Type B pancreatic cell (in vitro differentiated cells): ENCODE measurements around the gene HOXB5. TPM values are rescaled to one million over a fixed set of nuclear protein-coding genes. Genes with fewer than 3 reads are reported as not detected.

Experiments used
- DNase-seq: peaks from one replicate; pipeline ENCODE4 v3.0.0; 2021; ENCODE audit warnings: mixed read lengths; ENCODE audit not compliant: unreplicated experiment; ENCODE audit errors: extremely low spot score
- H3K27ac Mint-ChIP-seq: 2 replicates; pipeline ENCODE4 v1.8.0; 2021; ENCODE audit warnings: mild to moderate bottlenecking, mixed read lengths
- H3K27me3 Mint-ChIP-seq: 2 replicates; pipeline ENCODE4 v1.8.0; 2021; ENCODE audit warnings: mixed read lengths
- H3K36me3 Mint-ChIP-seq: 2 replicates; pipeline ENCODE4 v1.8.0; 2021; ENCODE audit warnings: mixed read lengths
- H3K4me1 Mint-ChIP-seq: one replicate; pipeline ENCODE4 v1.8.0; 2021; ENCODE audit warnings: mixed read lengths; ENCODE audit not compliant: unreplicated experiment
- H3K4me3 Mint-ChIP-seq: 2 replicates; pipeline ENCODE4 v1.8.0; 2021; ENCODE audit warnings: mild to moderate bottlenecking, mixed read lengths
- H3K9me3 Mint-ChIP-seq: 2 replicates; pipeline ENCODE4 v1.8.0; 2021; ENCODE audit warnings: mixed read lengths
- total RNA-seq: library from RNA; stranded (reverse); gene quantifications from 2 replicates; pipeline ENCODE4 v1.2.1, GENCODE V29; 2021; ENCODE audit warnings: low replicate concordance
- TF ChIP-seq, protein P1 (sequence below): fragments of 200-600 bp; sonication (generic); conservative IDR thresholded peaks from 2 replicates; pipeline ENCODE4 v1.5.0; 2021; ENCODE audit warnings: antibody characterized with exemption, mild to moderate bottlenecking

The HOXB5 gene
- total RNA-seq, 1 donor from 2014 or later, result 20.8 TPM

DNA sequence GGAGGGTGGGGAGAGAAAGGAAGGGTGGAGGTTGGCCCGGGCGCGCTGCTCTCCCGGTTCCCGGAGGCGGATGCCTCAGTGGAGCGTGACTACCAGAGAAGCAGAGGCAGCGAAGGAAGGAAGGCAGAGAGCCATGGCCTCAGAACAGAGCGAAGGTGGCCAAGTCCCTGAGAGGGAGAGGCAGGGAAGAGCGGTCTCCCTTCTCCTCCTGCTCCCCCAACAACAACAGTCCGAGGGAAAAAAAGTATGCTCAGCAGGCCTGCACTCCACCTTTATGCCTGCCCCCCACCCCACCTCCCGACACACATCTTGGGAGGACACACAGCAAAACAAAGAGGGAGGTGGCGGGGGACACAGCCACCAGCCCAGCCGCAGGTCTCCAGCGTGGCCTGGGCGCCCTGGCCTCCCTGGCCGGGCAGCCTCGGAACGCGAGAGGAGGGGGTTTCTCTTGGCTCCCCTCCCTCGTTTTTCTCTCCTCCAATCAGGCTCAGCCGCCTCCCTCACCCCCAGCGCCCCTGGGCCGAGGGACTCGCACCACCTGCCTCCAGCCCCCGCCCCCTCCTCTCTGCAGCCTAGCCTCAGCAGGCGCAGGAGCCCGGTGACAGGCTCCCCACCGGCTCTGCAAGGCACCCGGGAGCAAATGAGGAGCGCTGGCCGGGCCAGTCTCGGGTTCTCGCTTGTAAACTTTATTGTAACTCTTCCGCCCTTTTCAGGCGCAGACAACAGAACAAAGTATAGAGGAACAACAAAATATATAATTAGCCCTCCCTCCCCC, 18.3 kb upstream of the HOXB5 start:
- no peak for DNase-seq
- H3K4me1 Mint-ChIP-seq, result peaks cover 27% of the 10 kb centered on the region
- peaks cover 5% of the 10 kb centered on the region for H3K36me3 Mint-ChIP-seq
- H3K9me3 Mint-ChIP-seq, result no peaks in the 10 kb centered on the region
- peak overlapping the region; percentile 92 for H3K4me3 Mint-ChIP-seq
- H3K27ac Mint-ChIP-seq, result peak overlapping the region; percentile 92
- TF ChIP-seq, protein P1, sequence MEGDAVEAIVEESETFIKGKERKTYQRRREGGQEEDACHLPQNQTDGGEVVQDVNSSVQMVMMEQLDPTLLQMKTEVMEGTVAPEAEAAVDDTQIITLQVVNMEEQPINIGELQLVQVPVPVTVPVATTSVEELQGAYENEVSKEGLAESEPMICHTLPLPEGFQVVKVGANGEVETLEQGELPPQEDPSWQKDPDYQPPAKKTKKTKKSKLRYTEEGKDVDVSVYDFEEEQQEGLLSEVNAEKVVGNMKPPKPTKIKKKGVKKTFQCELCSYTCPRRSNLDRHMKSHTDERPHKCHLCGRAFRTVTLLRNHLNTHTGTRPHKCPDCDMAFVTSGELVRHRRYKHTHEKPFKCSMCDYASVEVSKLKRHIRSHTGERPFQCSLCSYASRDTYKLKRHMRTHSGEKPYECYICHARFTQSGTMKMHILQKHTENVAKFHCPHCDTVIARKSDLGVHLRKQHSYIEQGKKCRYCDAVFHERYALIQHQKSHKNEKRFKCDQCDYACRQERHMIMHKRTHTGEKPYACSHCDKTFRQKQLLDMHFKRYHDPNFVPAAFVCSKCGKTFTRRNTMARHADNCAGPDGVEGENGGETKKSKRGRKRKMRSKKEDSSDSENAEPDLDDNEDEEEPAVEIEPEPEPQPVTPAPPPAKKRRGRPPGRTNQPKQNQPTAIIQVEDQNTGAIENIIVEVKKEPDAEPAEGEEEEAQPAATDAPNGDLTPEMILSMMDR, result no peak
- H3K27me3 Mint-ChIP-seq, result peaks cover 90% of the 10 kb centered on the region

DNA sequence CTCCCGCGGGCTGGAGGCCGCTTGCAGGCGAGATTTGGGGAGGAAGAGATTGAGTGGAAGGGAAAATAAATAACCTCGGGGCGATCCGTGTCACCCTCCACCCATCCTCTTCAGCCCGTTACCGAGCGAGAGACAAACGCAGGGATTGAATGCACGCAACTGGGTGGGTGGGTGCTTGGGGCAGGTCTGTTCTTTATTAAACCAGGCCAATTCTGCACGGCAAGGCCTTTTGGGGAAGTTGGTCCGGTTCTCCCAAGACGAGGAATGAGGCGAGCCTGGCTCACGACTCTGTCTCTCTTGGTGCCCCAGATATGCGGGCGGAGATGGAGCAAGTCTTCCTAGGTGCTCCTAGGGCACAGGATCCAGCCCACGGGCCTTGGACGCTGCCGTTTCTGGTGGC, 17.6 kb upstream of the HOXB5 start:
- Mint-ChIP-seq H3K36me3 (peaks cover 10% of the 10 kb centered on the region), H3K27ac (peak overlapping the region; percentile 90), H3K4me3 (peak overlapping the region; percentile 92), H3K4me1 (peaks cover 24% of the 10 kb centered on the region), H3K27me3 (peaks cover 90% of the 10 kb centered on the region), H3K9me3 (no peaks in the 10 kb centered on the region)
- DNase-seq, result no peak
- TF ChIP-seq, protein P1, result no peak

DNA sequence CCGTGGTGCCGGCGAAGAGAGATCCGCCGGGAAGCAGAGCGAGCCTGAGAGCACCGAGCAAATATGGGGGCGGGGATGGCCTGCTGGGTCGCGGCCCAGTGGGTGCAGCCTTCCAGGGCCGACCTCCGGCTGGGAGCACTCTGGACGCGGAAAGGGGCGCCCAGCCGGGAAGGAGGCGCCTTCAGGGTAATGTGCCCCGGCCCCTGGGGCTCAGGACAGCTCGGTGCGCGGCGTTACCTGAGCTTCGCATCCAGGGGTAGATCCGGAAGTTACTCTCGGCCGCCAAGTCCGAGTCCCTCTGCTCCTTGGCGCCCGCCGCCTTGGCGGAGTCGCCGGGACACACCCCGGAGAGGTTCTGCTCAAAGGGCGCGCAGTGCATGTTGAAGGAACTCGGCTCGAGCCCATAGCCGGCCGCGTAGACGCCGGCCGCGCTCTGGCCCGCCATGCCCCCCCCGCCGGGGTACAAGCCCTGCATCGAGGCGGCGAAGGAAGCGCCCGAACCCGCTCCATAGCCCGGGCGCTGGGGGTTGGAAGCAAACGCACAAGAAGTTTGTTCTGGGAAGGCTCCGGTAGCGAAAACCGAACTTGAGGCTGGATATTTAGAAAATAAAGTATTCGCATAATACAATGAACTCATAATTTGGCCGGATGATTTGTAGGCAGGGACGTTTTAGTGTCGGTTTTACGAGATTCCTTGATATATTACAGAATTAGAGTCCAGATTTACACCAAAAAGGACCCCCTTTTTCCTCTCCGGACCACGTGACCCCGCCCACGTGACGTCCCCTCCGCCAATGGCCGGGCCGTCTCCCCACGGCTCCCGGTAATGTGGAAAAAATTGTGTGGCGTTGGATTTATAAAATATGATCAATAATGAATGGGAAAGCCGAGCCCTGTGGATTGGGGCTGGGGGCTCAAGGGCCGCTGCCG, 17.0 kb upstream of the HOXB5 start, which contains the start of gene HOXB7:
HOXB7 (minus strand) TSS at position 736 of the 930 bp plus-strand sequence; CDS start at position 637, 99 bp downstream.
- Mint-ChIP-seq H3K36me3 (peaks cover 10% of the 10 kb centered on the region), H3K4me3 (peak within 1 kb of the TSS; percentile 92), H3K4me1 (peaks cover 24% of the 10 kb centered on the region), H3K27me3 (peaks cover 90% of the 10 kb centered on the region), H3K9me3 (no peaks in the 10 kb centered on the region), H3K27ac (peak within 1 kb of the TSS; percentile 92)
- no peak for DNase-seq
- TF ChIP-seq, protein P1, result no peak

DNA sequence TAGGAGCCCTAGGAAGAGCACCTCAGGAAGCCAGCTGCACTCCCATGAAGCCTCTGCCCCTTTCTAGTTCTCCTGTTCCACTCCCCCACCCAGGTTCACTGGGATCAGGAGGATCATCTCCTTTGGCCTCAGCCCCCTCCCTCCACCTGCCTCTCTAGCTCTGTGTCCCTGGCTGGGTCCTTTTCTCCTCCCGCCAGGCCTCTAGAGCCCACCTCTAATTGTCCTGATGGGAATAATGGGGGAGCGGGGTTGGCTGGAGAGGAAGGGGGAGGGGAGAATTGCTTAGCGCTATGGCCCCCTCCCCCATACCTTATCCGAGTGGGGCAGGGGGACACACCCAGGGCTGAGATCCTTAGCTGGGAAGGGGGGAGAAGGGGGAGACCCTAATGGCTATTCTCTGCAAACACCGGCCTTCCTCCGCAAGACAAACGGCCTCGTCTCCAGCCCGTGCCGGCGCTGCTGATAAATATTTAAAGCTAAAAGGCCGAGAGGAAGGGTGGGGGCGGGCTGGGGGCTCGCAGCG, 16.2 kb upstream of the HOXB5 start:
- TF ChIP-seq, protein P1, result no peak

DNA sequence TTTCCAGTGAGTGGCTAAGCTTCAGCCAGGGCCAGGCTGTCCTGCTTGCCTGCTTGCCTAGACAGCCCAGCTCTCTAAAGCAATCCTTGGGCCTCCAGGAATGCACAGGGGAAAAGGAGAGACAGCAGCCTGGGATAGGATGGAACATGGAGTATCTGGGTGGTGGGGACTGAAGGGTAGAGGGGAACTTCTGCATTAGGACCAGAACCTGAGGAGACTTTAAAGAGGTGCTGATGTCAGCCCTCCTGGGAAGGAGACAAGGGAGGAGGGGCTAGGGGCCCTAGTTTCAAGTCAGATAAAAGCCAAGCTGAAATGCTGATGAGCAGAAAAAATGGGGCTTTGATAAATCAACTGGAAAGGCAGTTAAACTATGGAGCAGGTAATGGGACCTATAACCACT, 15.5 kb upstream of the HOXB5 start:
- TF ChIP-seq, protein P1, result no peak
- Mint-ChIP-seq H3K4me3 (peak overlapping the region; percentile 92), H3K4me1 (peaks cover 16% of the 10 kb centered on the region), H3K27me3 (peaks cover 90% of the 10 kb centered on the region), H3K36me3 (peaks cover 15% of the 10 kb centered on the region), H3K9me3 (no peaks in the 10 kb centered on the region), H3K27ac (peak overlapping the region; percentile 92)
- no peak for DNase-seq

More for the DNA sequence above, 16.2 kb upstream of the HOXB5 start:
- no peak for DNase-seq
- Mint-ChIP-seq H3K27me3 (peaks cover 90% of the 10 kb centered on the region), H3K4me3 (peak overlapping the region; percentile 92), H3K36me3 (peaks cover 13% of the 10 kb centered on the region), H3K9me3 (no peaks in the 10 kb centered on the region), H3K27ac (peak overlapping the region; percentile 92), H3K4me1 (peaks cover 17% of the 10 kb centered on the region)
